NT2/D1 (cell line): ENCODE measurements around the gene TACR1.

ENCODE experiments used
- SUZ12 ChIP-seq: IDR thresholded peaks from 2 replicates; pipeline ENCODE4 v1.6.1; 2011; ENCODE audit not compliant: insufficient read length, insufficient read depth; ENCODE audit errors: extremely low read depth
- YY1 ChIP-seq: IDR thresholded peaks from 2 replicates; pipeline ENCODE4 v1.6.1; 2011; ENCODE audit not compliant: insufficient read length, insufficient read depth

DNA sequence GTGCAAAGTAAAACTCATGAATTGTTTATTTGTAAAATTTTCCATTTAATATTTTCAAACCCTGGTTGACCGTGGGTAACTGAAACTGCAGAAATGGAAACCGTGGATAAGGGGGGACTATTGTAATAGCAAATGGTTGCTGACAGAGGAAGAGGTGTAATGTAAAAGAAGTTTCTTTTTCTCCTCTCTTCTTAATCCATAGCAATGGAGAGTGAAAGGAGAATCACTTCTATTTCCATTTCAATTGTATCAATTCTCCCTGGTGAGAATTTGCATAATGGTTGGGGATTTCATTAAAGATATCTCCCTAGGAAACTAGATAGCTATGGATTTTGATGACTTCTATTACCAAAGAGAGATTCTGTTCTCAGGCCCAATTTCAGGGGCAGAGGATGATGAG is 24.8 kb downstream of the TACR1 start:
- TF ChIP-seq YY1 (no peak), SUZ12 (no peak)
